H1 (cell line): ENCODE data around the gene TNFSF12. TPM values are rescaled to one million over a fixed set of nuclear protein-coding genes. Genes with fewer than 3 reads are reported as not detected.

Experiments
- CTCF ChIA-PET: fragments of 300-600 bp; sonication (Branson Sonifier 250); formaldehyde crosslinking; loops from one replicate; lab custom pipeline; 2021; ENCODE audit not compliant: partially characterized antibody; lab: Charles Lee
- POLR2A ChIA-PET: fragments of 300-600 bp; sonication (Branson Sonifier 250); formaldehyde crosslinking; loops from one replicate; lab custom pipeline; 2021; ENCODE audit warnings: inconsistent platforms; ENCODE audit not compliant: partially characterized antibody; lab: Charles Lee
- DNase-seq, 2 experiments: peaks; one replicate each; pipeline versions ENCODE4 v3.0.0 to v3.0.0-alpha.2; 2010 to 2022; ENCODE audit warnings: low spot score in 2 of 2, low read depth in 1 of 2, mixed read lengths in 1 of 2
- FAIRE-seq: peaks from 2 replicates; lab custom pipeline; 2011; peaks lifted over from hg19 to GRCh38; lab: Jason Lieb, UNC
- H2AFZ ChIP-seq: 2 replicates; pipeline ENCODE4 v1.8.1; 2012; ENCODE audit warnings: low read length, inconsistent platforms
- H2AK5ac ChIP-seq: 2 replicates; pipeline ENCODE4 v1.6.1; 2013; ENCODE audit warnings: low read depth, low read length
- H2BK120ac ChIP-seq: replicated peaks from 2 replicates; pipeline ENCODE3; 2013; ENCODE audit warnings: low read depth, low read length, inconsistent platforms
- H2BK12ac ChIP-seq: 2 replicates; pipeline ENCODE4 v1.6.1; 2013; ENCODE audit warnings: low read depth, low read length
- H2BK15ac ChIP-seq: 2 replicates; pipeline ENCODE4 v1.6.1; 2013; ENCODE audit warnings: low read length
- H2BK20ac ChIP-seq: 2 replicates; pipeline ENCODE4 v1.6.1; 2013; ENCODE audit warnings: low read length
- H2BK5ac ChIP-seq: 2 replicates; pipeline ENCODE4 v1.6.1; 2013; ENCODE audit warnings: low read depth, low read length
- H3K14ac ChIP-seq: 2 replicates; pipeline ENCODE4 v1.6.1; 2013; ENCODE audit warnings: inconsistent platforms; ENCODE audit not compliant: insufficient read length
- H3K18ac ChIP-seq: 2 replicates; pipeline ENCODE4 v1.6.1; 2013; ENCODE audit warnings: low read length; ENCODE audit errors: extremely low read depth
- H3K23ac ChIP-seq: 2 replicates; pipeline ENCODE4 v1.6.1; 2013; ENCODE audit warnings: inconsistent platforms; ENCODE audit not compliant: insufficient read length
- H3K23me2 ChIP-seq: 2 replicates; pipeline ENCODE4 v1.6.1; 2013; ENCODE audit warnings: low read depth, low read length
- H3K27ac ChIP-seq: 2 replicates; pipeline ENCODE4 v1.6.1; 2011; ENCODE audit warnings: low read depth, low read length, inconsistent platforms
- H3K27me3 ChIP-seq, 4 experiments: replicated peaks in 1 of 4; 1 replicate in 1 of 4; 2 replicates in 3 of 4; pipeline versions ENCODE4 v1.6.1 to v1.8.1; 2011 to 2013; ENCODE audit warnings: low read length in 3 of 4, mild to moderate bottlenecking in 3 of 4, inconsistent platforms in 2 of 4, mixed read lengths in 2 of 4, moderate library complexity in 1 of 4; ENCODE audit not compliant: control insufficient read depth in 3 of 4, insufficient read depth in 3 of 4; ENCODE audit errors: extremely low read depth in 1 of 4
- H3K36me3 ChIP-seq, 4 experiments: 2 replicates each; pipeline versions ENCODE4 v1.6.1 to v1.8.1; 2011 to 2013; ENCODE audit warnings: mild to moderate bottlenecking in 4 of 4, low read length in 3 of 4, moderate library complexity in 2 of 4, control low read depth in 1 of 4, inconsistent platforms in 1 of 4; ENCODE audit not compliant: insufficient read depth in 4 of 4, control insufficient read depth in 2 of 4
- H3K4ac ChIP-seq: replicated peaks from 2 replicates; pipeline ENCODE3; 2013; ENCODE audit warnings: low read length, low read depth, mixed read lengths, inconsistent platforms; ENCODE audit not compliant: insufficient read length
- H3K4me1 ChIP-seq, 4 experiments: replicated peaks in 1 of 4; 1 replicate in 1 of 4; 2 replicates in 3 of 4; pipeline versions ENCODE4 v1.6.1 to v1.8.1; 2011 to 2013; ENCODE audit warnings: low read length in 3 of 4, inconsistent platforms in 2 of 4, mixed read lengths in 1 of 4; ENCODE audit not compliant: insufficient read depth in 4 of 4, control insufficient read depth in 3 of 4
- H3K4me2 ChIP-seq, 2 experiments: 2 replicates each; pipeline versions ENCODE4 v1.6.1 to v1.8.1; 2011 to 2013; ENCODE audit warnings: low read depth in 2 of 2, low read length in 2 of 2, control low read depth in 1 of 2, inconsistent platforms in 1 of 2, mild to moderate bottlenecking in 1 of 2; ENCODE audit not compliant: insufficient read depth in 1 of 2
- H3K4me3 ChIP-seq, 4 experiments: fragments of 200-600, 300-600 bp in 1 of 4; sonication (generic), shearing (Covaris generic), sonication (Bioruptor Twin) in 1 of 4; 2 replicates each; pipeline versions ENCODE4 v1.5.1 to v1.8.1; 2011 to 2016; ENCODE audit warnings: low read length in 4 of 4, low read depth in 3 of 4, control low read depth in 2 of 4, inconsistent platforms in 2 of 4, mild to moderate bottlenecking in 2 of 4, mixed read lengths in 1 of 4, moderate library complexity in 1 of 4; ENCODE audit not compliant: insufficient read depth in 2 of 4; ENCODE audit errors: extremely low read depth in 1 of 4
- H3K56ac ChIP-seq: replicated peaks from 2 replicates; pipeline ENCODE3; 2013; ENCODE audit warnings: low read depth, mild to moderate bottlenecking, mixed read lengths, low read length, inconsistent platforms; ENCODE audit not compliant: insufficient read length
- H3K79me1 ChIP-seq: 2 replicates; pipeline ENCODE4 v1.6.1; 2013; ENCODE audit warnings: low read depth, low read length, control low read depth
- H3K79me2 ChIP-seq, 2 experiments: 2 replicates each; pipeline versions ENCODE4 v1.6.1 to v1.8.1; 2012 to 2013; ENCODE audit warnings: low read length in 2 of 2, mild to moderate bottlenecking in 2 of 2, inconsistent platforms in 1 of 2; ENCODE audit not compliant: insufficient read depth in 2 of 2, control insufficient read depth in 1 of 2
- H3K9ac ChIP-seq, 4 experiments: replicated peaks in 1 of 4; 1 replicate in 1 of 4; 2 replicates in 3 of 4; pipeline versions ENCODE4 v1.6.1 to v1.8.1; 2011 to 2013; ENCODE audit warnings: low read depth in 3 of 4, low read length in 3 of 4, control low read depth in 2 of 4, mild to moderate bottlenecking in 2 of 4, moderate library complexity in 2 of 4, inconsistent platforms in 1 of 4; ENCODE audit errors: extremely low read depth in 1 of 4
- H3K9me3 ChIP-seq, 2 experiments: 2 replicates each; pipeline versions ENCODE4 v1.6.1 to v1.8.1; 2012 to 2013; ENCODE audit warnings: mild to moderate bottlenecking in 2 of 2, moderate library complexity in 2 of 2, control low read depth in 1 of 2, inconsistent platforms in 1 of 2, low read depth in 1 of 2, low read length in 1 of 2, mixed read lengths in 1 of 2; ENCODE audit not compliant: insufficient read depth in 2 of 2
- H4K20me1 ChIP-seq, 2 experiments: replicated peaks in 1 of 2; 2 replicates each; pipeline versions ENCODE3 to v1.8.1; 2011 to 2013; ENCODE audit warnings: inconsistent platforms in 2 of 2, low read length in 2 of 2, mild to moderate bottlenecking in 1 of 2; ENCODE audit not compliant: insufficient read depth in 2 of 2, control insufficient read depth in 1 of 2
- H4K5ac ChIP-seq: 2 replicates; pipeline ENCODE4 v1.6.1; 2013; ENCODE audit warnings: low read length, low read depth, mixed read lengths, inconsistent platforms; ENCODE audit not compliant: insufficient read length
- H4K8ac ChIP-seq: 2 replicates; pipeline ENCODE4 v1.8.0; 2013; ENCODE audit warnings: mild to moderate bottlenecking, moderate library complexity, low read length, inconsistent platforms; ENCODE audit not compliant: insufficient read depth; ENCODE audit errors: extremely low read depth
- H4K91ac ChIP-seq: replicated peaks from 2 replicates; pipeline ENCODE3; 2013; ENCODE audit warnings: low read length, mixed read lengths, inconsistent platforms; ENCODE audit not compliant: insufficient read length
- BCL11A ChIP-seq, 2 experiments: IDR thresholded peaks; one replicate each; pipeline ENCODE4 v1.6.1; 2011; ENCODE audit warnings: low read depth in 2 of 2, low read length in 2 of 2, mild to moderate bottlenecking in 2 of 2
- SP2 ChIP-seq: IDR thresholded peaks from 2 replicates; pipeline ENCODE4 v1.6.1; 2012; ENCODE audit warnings: mild to moderate bottlenecking, low read length, inconsistent platforms
- WGBS, 2 experiments: shearing (Covaris generic) in 1 of 2; methylation state at CpG; one replicate each; pipeline versions ENCODE4 v1.1.6 to v1.1.7; 2013 to 2015; ENCODE audit warnings: low lambda C conversion rate in 2 of 2, mixed read lengths in 2 of 2, inconsistent platforms in 1 of 2, low coverage in 1 of 2, missing lambda C conversion rate in 1 of 2; ENCODE audit not compliant: insufficient replicate concordance in 2 of 2, insufficient coverage in 1 of 2, insufficient read length in 1 of 2; ENCODE audit errors: extremely low coverage in 1 of 2, missing lambda C conversion rate in 1 of 2; 5-methylcytosine and 5-hydroxymethylcytosine counted together
- polyA plus RNA-seq, 7 experiments: library from polyadenylated mRNA; depleted of rRNA in 3 of 7; stranded (reverse) in 5 of 7; unstranded in 2 of 7; fragments of >200 nt in 5 of 7; fragments of 200-250 nt in 2 of 7; gene quantifications; 1 replicate in 5 of 7; 2 replicates in 1 of 7; 4 replicates in 1 of 7; pipeline versions ENCODE4 v1.2.1 to v1.2.3, GENCODE V29; 2011 to 2013; ENCODE audit warnings: missing spikeins in 2 of 7, mixed read lengths in 2 of 7
- total RNA-seq: library from RNA; stranded (reverse); fragmentation: NEBNext Ultra II Directional; extraction: Animal tissue kit (Norgen Biotek cat#: 25700); gene quantifications from 2 replicates; pipeline ENCODE4 v1.2.1, GENCODE V29; 2021

TNFSF12 gene
- total and polyA plus RNA-seq, 2 of the 8 experiments (the other 6 are each of a cell fraction or from before 2014, with no cell fraction given): 7.2 to 9.6 TPM

DNA sequence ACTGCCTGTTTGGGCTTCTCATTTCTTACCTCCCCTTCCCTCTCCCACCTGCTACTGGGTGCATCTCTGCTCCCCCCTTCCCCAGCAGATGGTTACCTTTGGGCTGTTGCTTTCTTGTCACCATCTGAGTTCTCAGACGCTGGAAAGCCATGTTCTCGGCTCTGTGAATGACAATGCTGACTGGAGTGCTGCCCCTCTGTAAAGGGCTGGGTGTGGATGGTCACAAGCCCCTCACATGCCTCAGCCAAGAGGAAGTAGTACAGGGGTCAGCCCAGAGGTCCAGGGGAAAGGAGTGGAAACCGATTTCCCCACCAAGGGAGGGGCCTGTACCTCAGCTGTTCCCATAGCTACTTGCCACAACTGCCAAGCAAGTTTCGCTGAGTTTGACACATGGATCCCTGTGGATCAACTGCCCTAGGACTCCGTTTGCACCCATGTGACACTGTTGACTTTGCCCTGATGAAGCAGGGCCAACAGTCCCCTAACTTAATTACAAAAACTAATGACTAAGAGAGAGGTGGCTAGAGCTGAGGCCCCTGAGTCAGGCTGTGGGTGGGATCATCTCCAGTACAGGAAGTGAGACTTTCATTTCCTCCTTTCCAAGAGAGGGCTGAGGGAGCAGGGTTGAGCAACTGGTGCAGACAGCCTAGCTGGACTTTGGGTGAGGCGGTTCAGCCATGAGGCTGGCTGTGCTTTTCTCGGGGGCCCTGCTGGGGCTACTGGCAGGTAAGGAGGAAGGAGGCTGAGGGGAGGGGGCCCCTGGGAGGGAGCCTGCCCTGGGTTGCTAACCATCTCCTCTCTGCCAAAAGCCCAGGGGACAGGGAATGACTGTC lies 30.4 kb downstream of the TNFSF12 start, which contains the start of gene CD68:
Gene CD68, plus strand, starts transcription at position 638 of the 833 bp plus-strand sequence. Its CDS starts 40 bp downstream, at position 678.
- Histone ChIP-seq H3K79me2 (peaks cover 12 to 22% of the 10 kb centered on the region in 2 experiments), H3K79me1 (peaks cover 7% of the 10 kb centered on the region; the same call in 1 of the 2 replicates), H2BK12ac (peak within 1 kb of the TSS; percentile 17; the same call in 1 of the 2 replicates), H4K20me1 (peaks cover 22 to 25% of the 10 kb centered on the region in 2 experiments), H3K9ac (no peak within 1 kb of the TSS), H3K18ac (no peak within 1 kb of the TSS), H3K14ac (no peak within 1 kb of the TSS), H3K27me3 (no peaks in the 10 kb centered on the region), H3K27ac (peak within 1 kb of the TSS; percentile 18), H3K9me3 (no peaks in the 10 kb centered on the region), H3K23me2 (peaks cover 8% of the 10 kb centered on the region; the same call in 1 of the 2 replicates), H4K8ac (no peak within 1 kb of the TSS; the same call in 1 of the 2 replicates), H2AFZ (no peak within 1 kb of the TSS), H3K23ac (no peak within 1 kb of the TSS), H3K4me2 (0 out of 4 replicates have a peak within 1 kb of the TSS, but pooled peaks of 1 of the 2 experiments have one; percentile 14), H2BK5ac (peak within 1 kb of the TSS; percentile 56), H2BK120ac (no peak within 1 kb of the TSS), H2BK15ac (0 out of 2 replicates have a peak within 1 kb of the TSS, but pooled peaks have one; percentile 63), H2AK5ac (no peak within 1 kb of the TSS; the same call in 1 of the 2 replicates), H4K5ac (no peak within 1 kb of the TSS), H3K4ac (no peak within 1 kb of the TSS), H3K4me1 (peaks cover 4 to 16% (median 11%) of the 10 kb centered on the region in 4 experiments; a peak in 6 of 7 replicates), H3K56ac (no peak within 1 kb of the TSS), H4K91ac (no peak within 1 kb of the TSS), H2BK20ac (peak within 1 kb of the TSS; percentile 40; the same call in 1 of the 2 replicates), H3K36me3 (peaks cover 38 to 49% (median 44%) of the 10 kb centered on the region in 4 experiments), H3K4me3 (no peak within 1 kb of the TSS)
- DNase-seq: peak in 1 of 2 experiments; percentile 77
- CTCF ChIA-PET: interaction anchor here (1.0 to 3.0 kb wide), 5 partner anchors 10 to 109 kb away, joined by 3 to 15 read pairs (median 4); partner anchors contain the start of genes SOX15, TP53 and WRAP53
- no peak for FAIRE-seq
- POLR2A ChIA-PET: interaction anchor here (0.8 to 37.5 kb wide), 20 partner anchors 3 to 337 kb away, joined by 3 to 1144 read pairs (median 5); partner anchors contain the start of genes ATP1B2, CD68, FXR2 and GABARAP
- 51% methylated on average over 7 of the region's 7 CpGs; no CpG with 5 or more reads in 1 of the 2 experiments for WGBS, 2 experiments
- TF ChIP-seq SP2 (no peak), BCL11A (IDR thresholded peaks at IDR 0.05; ENCODE audit: low read depth in 2 of 2, low read length in 2 of 2) (no peak)
